GM19025 (cell line): Measurements from ENCODE around the gene ANP32E.

ENCODE experiments used
- ATAC-seq: cut with Tn5 transposase; IDR thresholded peaks from one replicate; pipeline ENCODE4 v1.9.1; 2021; ENCODE audit warnings: mild to moderate bottlenecking, low read depth, moderate library complexity; ENCODE audit not compliant: unreplicated experiment

Gene ANP32E

GRCh38 chr1:150176593-150176992, 59.3 kb downstream of the ANP32E start:
- ATAC-seq = no peak

- no peak for ATAC-seq
These were observed 62.7 kb downstream of the ANP32E start for GRCh38 chr1:150173141-150173585.

DNA sequence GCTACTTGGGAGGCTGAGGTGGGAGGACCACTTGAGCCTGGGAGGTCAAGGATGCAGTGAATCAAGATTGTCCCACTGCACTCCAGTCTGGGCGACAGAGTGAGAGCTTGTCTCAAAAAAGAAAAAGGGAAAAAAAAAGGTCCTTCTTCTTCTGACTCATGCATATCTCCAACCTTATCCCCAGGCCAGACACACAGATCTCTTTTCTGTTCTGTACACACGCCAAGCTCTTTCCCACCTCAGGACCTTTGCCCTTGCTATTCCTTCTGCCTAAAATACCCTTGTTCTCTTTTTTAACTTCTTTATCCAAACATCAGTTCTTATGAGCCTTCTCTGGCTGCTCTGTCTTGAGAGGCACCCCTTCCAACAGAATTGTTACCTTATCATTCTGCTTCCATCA, 64.1 kb downstream of the ANP32E start:
- ATAC-seq = no peak

DNA sequence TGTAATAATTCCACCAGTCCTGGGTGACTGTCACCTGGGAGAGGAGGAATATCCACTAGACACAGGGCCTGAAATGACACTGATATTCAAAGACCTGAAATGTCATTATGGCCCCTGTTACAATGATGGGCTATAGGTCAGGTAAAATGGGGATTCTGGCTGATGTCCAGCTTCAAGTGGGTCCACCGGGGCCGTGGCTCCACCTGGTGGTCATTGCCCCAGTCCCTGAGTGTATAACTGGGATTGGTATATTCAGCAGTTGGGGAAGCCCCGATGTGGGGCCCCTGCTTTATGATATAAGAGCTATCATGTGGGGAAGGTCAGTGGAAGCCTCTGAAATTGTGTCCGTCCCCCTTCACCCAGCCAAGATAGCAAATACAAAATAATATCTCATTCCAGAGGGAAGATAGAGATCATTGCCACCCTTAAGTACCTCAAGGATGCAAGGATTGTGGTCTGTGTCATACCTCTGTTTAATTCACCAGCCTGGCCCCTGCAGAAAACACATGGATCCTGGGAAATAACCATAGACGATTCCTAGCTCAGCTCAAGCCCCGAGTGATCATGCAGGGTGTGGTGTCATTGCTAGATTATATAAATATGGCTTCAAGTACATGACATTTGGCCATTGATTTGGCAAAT, 66.8 kb downstream of the ANP32E start:
- no peak for ATAC-seq
